Neutrophil (primary cell): Measurements from ENCODE around the gene HOXA11.

Source experiments
- H3K27ac ChIP-seq: fragments of 200-600 bp; sonication (generic); 2 replicates; pipeline ENCODE4 v1.5.1; 2016; ENCODE audit warnings: mild to moderate bottlenecking, moderate library complexity
- H3K27me3 ChIP-seq: fragments of 200-600 bp; sonication (generic); 2 replicates; pipeline ENCODE4 v1.6.0; 2016; ENCODE audit warnings: mild to moderate bottlenecking
- H3K36me3 ChIP-seq: fragments of 200-600 bp; sonication (generic); 2 replicates; pipeline ENCODE4 v1.5.1; 2017
- H3K4me1 ChIP-seq, 2 experiments: fragments of 200-600 bp in 1 of 2; sonication (generic) in 1 of 2; 1 replicate in 1 of 2; 2 replicates in 1 of 2; pipeline versions ENCODE4 v1.5.1 to v1.6.1; 2013 to 2016; ENCODE audit warnings: low read depth in 1 of 2, low read length in 1 of 2, mild to moderate bottlenecking in 1 of 2, moderate library complexity in 1 of 2; ENCODE audit not compliant: control insufficient read depth in 1 of 2, insufficient read depth in 1 of 2
- H3K4me3 ChIP-seq, 2 experiments: fragments of 200-600 bp in 1 of 2; sonication (generic) in 1 of 2; 1 replicate in 1 of 2; 2 replicates in 1 of 2; pipeline ENCODE4 v1.5.1; 2013 to 2016; ENCODE audit warnings: low read depth in 1 of 2, low read length in 1 of 2, mild to moderate bottlenecking in 1 of 2, moderate library complexity in 1 of 2
- H3K9me3 ChIP-seq: fragments of 200-600 bp; sonication (generic); 2 replicates; pipeline ENCODE4 v1.5.1; 2016
- CTCF ChIP-seq: fragments of 200-600 bp; sonication (generic); IDR thresholded peaks from 2 replicates; pipeline ENCODE4 v1.5.1; 2016; ENCODE audit warnings: antibody characterized with exemption

The HOXA11 gene

GRCh38 chr7:27209933-27210440, 25.0 kb upstream of the HOXA11 start:
- Histone ChIP-seq H3K9me3 (no peaks in the 10 kb centered on the region), H3K4me3 (no peak overlapping the region), H3K36me3 (no peaks in the 10 kb centered on the region), H3K27ac (no peak overlapping the region), H3K27me3 (peaks cover 100% of the 10 kb centered on the region), H3K4me1 (peaks cover 2 to 13% of the 10 kb centered on the region in 2 experiments)
- TF ChIP-seq CTCF = no peak

GRCh38 chr7:27208998-27209397, 24.0 kb upstream of the HOXA11 start:
- H3K27ac ChIP-seq = no peak overlapping the region
- no peak for TF ChIP-seq CTCF
- H3K36me3 ChIP-seq = no peaks in the 10 kb centered on the region
- no peak overlapping the region for H3K4me3 ChIP-seq
- peaks cover 100% of the 10 kb centered on the region for H3K27me3 ChIP-seq
- H3K4me1 ChIP-seq = peaks cover 6 to 15% of the 10 kb centered on the region in 2 experiments
- no peaks in the 10 kb centered on the region for H3K9me3 ChIP-seq

GRCh38 chr7:27207348-27207985, 22.4 kb upstream of the HOXA11 start:
- Histone ChIP-seq H3K36me3 (no peaks in the 10 kb centered on the region), H3K27ac (no peak overlapping the region), H3K4me1 (peaks cover 6 to 17% of the 10 kb centered on the region in 2 experiments), H3K27me3 (peaks cover 100% of the 10 kb centered on the region), H3K4me3 (no peak overlapping the region), H3K9me3 (no peaks in the 10 kb centered on the region)
- TF ChIP-seq CTCF = no peak

- no peaks in the 10 kb centered on the region for H3K36me3 ChIP-seq
- H3K27me3 ChIP-seq = peaks cover 100% of the 10 kb centered on the region
- no peak overlapping the region for H3K27ac ChIP-seq
- no peak for TF ChIP-seq CTCF
- H3K4me1 ChIP-seq = peaks cover 24 to 32% of the 10 kb centered on the region in 2 experiments
- no peaks in the 10 kb centered on the region for H3K9me3 ChIP-seq
- H3K4me3 ChIP-seq = no peak overlapping the region
Measured at GRCh38 chr7:27205325-27206280, 20.6 kb upstream of the HOXA11 start.

GRCh38 chr7:27204851-27205322, 19.9 kb upstream of the HOXA11 start:
- H3K27me3 ChIP-seq = peaks cover 100% of the 10 kb centered on the region
- H3K27ac ChIP-seq = no peak overlapping the region
- H3K4me3 ChIP-seq = no peak overlapping the region
- no peak for TF ChIP-seq CTCF
- H3K36me3 ChIP-seq = no peaks in the 10 kb centered on the region
- H3K9me3 ChIP-seq = no peaks in the 10 kb centered on the region
- H3K4me1 ChIP-seq = peaks cover 32 to 37% of the 10 kb centered on the region in 2 experiments
